Sigmoid colon (tissue), 4 donors: Measurements from ENCODE around the gene TEX54.

Source experiments
- EP300 ChIP-seq, 4 donors: sonication (generic); formaldehyde crosslinking; IDR thresholded peaks; one replicate each; pipeline ENCODE4 v1.6.1; 2017; ENCODE audit warnings: antibody characterized with exemption in 4 of 4
- POLR2A ChIP-seq, 2 donors: fragments of 450-650 bp; IDR thresholded peaks; one replicate each; pipeline ENCODE4 v1.6.1; 2016; ENCODE audit warnings: antibody characterized with exemption in 2 of 2, mild to moderate bottlenecking in 2 of 2, moderate library complexity in 2 of 2
- POLR2AphosphoS5 ChIP-seq, 4 donors: sonication (generic); formaldehyde crosslinking; IDR thresholded peaks; one replicate each; pipeline ENCODE4 v1.6.1; 2017; ENCODE audit warnings: antibody characterized with exemption in 4 of 4
- TF ChIP-seq, protein P1 (sequence below), 4 experiments: fragments of 450-650 bp in 3 of 4; fragments of 200-600 bp in 1 of 4; IDR thresholded peaks; one replicate each; pipeline ENCODE4 v1.5.1; 2016 to 2019; ENCODE audit warnings: antibody characterized with exemption in 4 of 4, mild to moderate bottlenecking in 3 of 4, moderate library complexity in 2 of 4

GRCh38 chr11:62782753-62783152 lies 49.9 kb downstream of the TEX54 start:
- TF ChIP-seq, protein P1, sequence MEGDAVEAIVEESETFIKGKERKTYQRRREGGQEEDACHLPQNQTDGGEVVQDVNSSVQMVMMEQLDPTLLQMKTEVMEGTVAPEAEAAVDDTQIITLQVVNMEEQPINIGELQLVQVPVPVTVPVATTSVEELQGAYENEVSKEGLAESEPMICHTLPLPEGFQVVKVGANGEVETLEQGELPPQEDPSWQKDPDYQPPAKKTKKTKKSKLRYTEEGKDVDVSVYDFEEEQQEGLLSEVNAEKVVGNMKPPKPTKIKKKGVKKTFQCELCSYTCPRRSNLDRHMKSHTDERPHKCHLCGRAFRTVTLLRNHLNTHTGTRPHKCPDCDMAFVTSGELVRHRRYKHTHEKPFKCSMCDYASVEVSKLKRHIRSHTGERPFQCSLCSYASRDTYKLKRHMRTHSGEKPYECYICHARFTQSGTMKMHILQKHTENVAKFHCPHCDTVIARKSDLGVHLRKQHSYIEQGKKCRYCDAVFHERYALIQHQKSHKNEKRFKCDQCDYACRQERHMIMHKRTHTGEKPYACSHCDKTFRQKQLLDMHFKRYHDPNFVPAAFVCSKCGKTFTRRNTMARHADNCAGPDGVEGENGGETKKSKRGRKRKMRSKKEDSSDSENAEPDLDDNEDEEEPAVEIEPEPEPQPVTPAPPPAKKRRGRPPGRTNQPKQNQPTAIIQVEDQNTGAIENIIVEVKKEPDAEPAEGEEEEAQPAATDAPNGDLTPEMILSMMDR (IDR thresholded peaks at IDR 0.05), result no peak
- TF ChIP-seq POLR2AphosphoS5 (IDR thresholded peaks at IDR 0.05), result no peak
- TF ChIP-seq POLR2A (IDR thresholded peaks at IDR 0.05), result no peak
- no peak for TF ChIP-seq EP300 (IDR thresholded peaks at IDR 0.05)
